Trophoblast cell (in vitro differentiated cells and primary cell): ENCODE data around the gene RHBDL1.

Source experiments
- DNase-seq, 2 donors: peaks; one replicate each; pipeline ENCODE4 v3.0.0-alpha.2; 2016
- H2AFZ ChIP-seq: 2 replicates; pipeline ENCODE4 v1.6.1; 2013; ENCODE audit warnings: low read length, moderate library complexity, mild to moderate bottlenecking; ENCODE audit not compliant: insufficient read depth, poor library complexity
- H2AK5ac ChIP-seq: 2 replicates; pipeline ENCODE4 v1.6.1; 2013; ENCODE audit warnings: mild to moderate bottlenecking, low read length
- H2BK120ac ChIP-seq: 2 replicates; pipeline ENCODE4 v1.6.1; 2013; ENCODE audit warnings: low read length, mild to moderate bottlenecking, moderate library complexity; ENCODE audit not compliant: insufficient read depth, poor library complexity
- H2BK12ac ChIP-seq: 2 replicates; pipeline ENCODE4 v1.6.1; 2013; ENCODE audit warnings: mild to moderate bottlenecking, low read length, moderate library complexity
- H2BK5ac ChIP-seq: 2 replicates; pipeline ENCODE4 v1.6.1; 2013; ENCODE audit warnings: low read length, low read depth, moderate library complexity, mild to moderate bottlenecking; ENCODE audit not compliant: poor library complexity
- H3K14ac ChIP-seq: 2 replicates; pipeline ENCODE4 v1.6.1; 2013; ENCODE audit warnings: mild to moderate bottlenecking, low read length
- H3K18ac ChIP-seq: 2 replicates; pipeline ENCODE4 v1.6.1; 2013; ENCODE audit warnings: mild to moderate bottlenecking, low read length
- H3K23ac ChIP-seq: 2 replicates; pipeline ENCODE4 v1.6.1; 2013; ENCODE audit warnings: low read length
- H3K27ac ChIP-seq: 2 replicates; pipeline ENCODE4 v1.5.1; 2013; ENCODE audit warnings: low read depth, mild to moderate bottlenecking, inconsistent platforms, low read length, moderate library complexity
- H3K27me3 ChIP-seq: 2 replicates; pipeline ENCODE4 v1.6.1; 2013; ENCODE audit warnings: inconsistent platforms, mild to moderate bottlenecking, low read length, moderate library complexity; ENCODE audit not compliant: insufficient read depth
- H3K36me3 ChIP-seq, 2 experiments: 1 replicate in 1 of 2; 2 replicates in 1 of 2; pipeline ENCODE4 v1.6.1; 2013; ENCODE audit warnings: low read length in 2 of 2, mild to moderate bottlenecking in 2 of 2, moderate library complexity in 1 of 2; ENCODE audit not compliant: insufficient read depth in 2 of 2, control insufficient read depth in 1 of 2
- H3K4ac ChIP-seq: 2 replicates; pipeline ENCODE4 v1.6.1; 2013; ENCODE audit warnings: low read depth, mild to moderate bottlenecking, low read length, moderate library complexity
- H3K4me1 ChIP-seq, 2 experiments: 1 replicate in 1 of 2; 2 replicates in 1 of 2; pipeline ENCODE4 v1.6.1; 2013; ENCODE audit warnings: low read length in 2 of 2, mild to moderate bottlenecking in 2 of 2, moderate library complexity in 1 of 2; ENCODE audit not compliant: insufficient read depth in 2 of 2, control insufficient read depth in 1 of 2
- H3K4me2 ChIP-seq: 2 replicates; pipeline ENCODE4 v1.6.1; 2013; ENCODE audit warnings: inconsistent platforms, mild to moderate bottlenecking, low read length, moderate library complexity
- H3K4me3 ChIP-seq: 2 replicates; pipeline ENCODE4 v1.5.1; 2013; ENCODE audit warnings: mild to moderate bottlenecking, low read depth, low read length, inconsistent platforms
- H3K79me1 ChIP-seq: one replicate; pipeline ENCODE4 v1.6.1; 2013; ENCODE audit warnings: low read length
- H3K79me2 ChIP-seq: 2 replicates; pipeline ENCODE4 v1.6.1; 2013; ENCODE audit warnings: low read length, mild to moderate bottlenecking; ENCODE audit not compliant: control insufficient read depth, insufficient read depth, poor library complexity
- H3K9ac ChIP-seq: 2 replicates; pipeline ENCODE4 v1.6.1; 2013; ENCODE audit warnings: mild to moderate bottlenecking, low read length
- H3K9me3 ChIP-seq: 2 replicates; pipeline ENCODE4 v1.6.1; 2013; ENCODE audit warnings: low read depth, mild to moderate bottlenecking, control low read depth, inconsistent platforms, low read length; ENCODE audit not compliant: insufficient read depth
- H4K12ac ChIP-seq: 2 replicates; pipeline ENCODE4 v1.6.1; 2013; ENCODE audit warnings: low read depth, mild to moderate bottlenecking, low read length, moderate library complexity
- H4K8ac ChIP-seq: 2 replicates; pipeline ENCODE4 v1.6.1; 2013; ENCODE audit warnings: low read depth, mild to moderate bottlenecking, low read length, moderate library complexity
- H4K91ac ChIP-seq: one replicate; pipeline ENCODE4 v1.6.1; 2013; ENCODE audit warnings: low read depth, mild to moderate bottlenecking, low read length, moderate library complexity
- WGBS: extraction: QIAGEN DNeasy Blood & Tissue Kit; methylation state at CpG from one replicate; pipeline ENCODE4 v1.1.7; 2013; ENCODE audit warnings: missing lambda C conversion rate; ENCODE audit not compliant: insufficient read length, insufficient coverage; ENCODE audit errors: extremely low coverage; 5-methylcytosine and 5-hydroxymethylcytosine counted together

Gene RHBDL1

DNA sequence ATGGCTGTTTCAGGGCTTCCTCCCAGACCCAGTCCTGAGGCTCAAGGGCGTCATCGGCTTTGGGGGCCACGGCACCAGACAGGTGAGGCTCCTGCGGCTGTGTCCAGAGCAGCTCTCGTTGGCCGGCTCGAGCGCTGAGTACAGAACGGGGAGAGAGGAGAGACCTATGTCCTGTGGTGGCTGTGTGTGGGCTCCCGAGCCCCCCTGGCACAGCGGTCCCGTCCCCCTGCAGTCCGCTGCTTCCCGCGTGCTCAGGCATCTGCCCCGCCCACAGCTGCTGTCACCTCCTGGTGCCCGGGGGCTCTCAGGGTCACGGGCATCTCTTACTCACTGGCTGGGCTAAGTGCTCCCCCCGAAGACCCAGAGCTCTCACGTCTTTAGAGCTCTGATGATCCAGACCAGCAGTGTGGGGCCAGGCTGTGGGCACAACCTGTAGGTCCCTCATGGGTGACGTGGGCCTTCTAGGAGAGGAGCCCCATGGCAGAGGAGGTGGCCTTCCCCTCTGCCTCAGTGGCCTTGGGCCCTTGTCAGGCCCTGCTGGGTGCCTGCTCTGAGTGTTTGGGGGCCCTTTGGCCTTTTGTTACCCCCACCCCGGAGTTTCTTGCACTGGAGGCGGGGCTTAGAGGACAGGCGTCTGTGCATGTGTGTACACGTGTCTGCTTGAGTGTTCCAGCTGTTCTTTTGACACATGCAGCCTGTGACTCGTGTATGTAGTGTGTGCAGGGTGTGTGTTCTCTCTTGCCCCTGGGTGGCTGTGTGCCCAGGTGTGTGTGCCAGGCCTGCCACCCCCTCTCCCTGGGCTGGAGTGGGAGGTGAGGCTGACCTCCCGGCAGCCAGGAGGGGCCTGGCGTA, 22.8 kb upstream of the RHBDL1 start:
- no peak overlapping the region for H3K4me2 ChIP-seq
- H3K18ac ChIP-seq: no peak overlapping the region

GRCh38 chr16:654034-654433, 21.4 kb upstream of the RHBDL1 start:
- H3K9ac ChIP-seq: no peak overlapping the region
- H3K79me2 ChIP-seq: peaks cover 4% of the 10 kb centered on the region
- no peak overlapping the region for H4K12ac ChIP-seq
- H3K79me1 ChIP-seq: peaks cover 4% of the 10 kb centered on the region
- no peaks in the 10 kb centered on the region for H3K27me3 ChIP-seq
- no peak overlapping the region for H3K4me2 ChIP-seq
- H2AFZ ChIP-seq: no peak overlapping the region
- H3K18ac ChIP-seq: no peak overlapping the region
- H3K14ac ChIP-seq: no peak overlapping the region
- H4K8ac ChIP-seq: no peak overlapping the region
- H3K4ac ChIP-seq: no peak overlapping the region
- H2AK5ac ChIP-seq: no peak overlapping the region
- H3K27ac ChIP-seq: no peak overlapping the region
- H4K91ac ChIP-seq: no peak overlapping the region
- no peak overlapping the region for H2BK5ac ChIP-seq
- no peak overlapping the region for H2BK12ac ChIP-seq
- no CpG with 5 or more reads among the region's 12 CpGs for WGBS
- H3K4me3 ChIP-seq: no peak overlapping the region
- no peaks in the 10 kb centered on the region for H3K9me3 ChIP-seq
- H3K23ac ChIP-seq: no peak overlapping the region
- H3K36me3 ChIP-seq: peaks cover 44 to 46% of the 10 kb centered on the region in 2 experiments
- no peaks in the 10 kb centered on the region for H3K4me1 ChIP-seq
- H2BK120ac ChIP-seq: no peak overlapping the region
- DNase-seq: no peak

More for the DNA sequence above, 22.8 kb upstream of the RHBDL1 start:
- Histone ChIP-seq H3K4ac (no peak overlapping the region), H4K12ac (no peak overlapping the region), H2BK5ac (no peak overlapping the region), H3K79me1 (peaks cover 11% of the 10 kb centered on the region), H3K4me1 (peaks cover 8 to 9% of the 10 kb centered on the region in 2 experiments), H3K4me3 (no peak overlapping the region), H2BK12ac (no peak overlapping the region), H3K27me3 (no peaks in the 10 kb centered on the region), H3K79me2 (peaks cover 6% of the 10 kb centered on the region), H3K27ac (no peak overlapping the region), H3K9ac (no peak overlapping the region), H4K8ac (no peak overlapping the region), H3K36me3 (peaks cover 32 to 35% of the 10 kb centered on the region in 2 experiments), H2BK120ac (no peak overlapping the region), H4K91ac (no peak overlapping the region), H2AK5ac (no peak overlapping the region), H3K14ac (no peak overlapping the region), H3K9me3 (no peaks in the 10 kb centered on the region), H2AFZ (no peak overlapping the region), H3K23ac (no peak overlapping the region)
- DNase-seq: no peak
- no CpG with 5 or more reads among the region's 28 CpGs for WGBS

GRCh38 chr16:657487-657886, 18.0 kb upstream of the RHBDL1 start:
- no peak overlapping the region for H2BK5ac ChIP-seq
- H3K79me1 ChIP-seq: no peaks in the 10 kb centered on the region
- no peak overlapping the region for H2AFZ ChIP-seq
- H3K27ac ChIP-seq: no peak overlapping the region
- H3K36me3 ChIP-seq: peaks cover 42 to 52% of the 10 kb centered on the region in 2 experiments
- H2AK5ac ChIP-seq: no peak overlapping the region
- no peak overlapping the region for H3K9ac ChIP-seq
- no peak overlapping the region for H3K14ac ChIP-seq
- H3K18ac ChIP-seq: no peak overlapping the region
- H3K79me2 ChIP-seq: no peaks in the 10 kb centered on the region
- H3K4me1 ChIP-seq: peaks cover 6 to 8% of the 10 kb centered on the region in 2 experiments
- H3K27me3 ChIP-seq: no peaks in the 10 kb centered on the region
- no peak overlapping the region for H3K23ac ChIP-seq
- H4K8ac ChIP-seq: no peak overlapping the region
- WGBS: no CpG with 5 or more reads among the region's 22 CpGs
- H3K4me3 ChIP-seq: no peak overlapping the region
- H3K4ac ChIP-seq: no peak overlapping the region
- no peak overlapping the region for H4K91ac ChIP-seq
- DNase-seq: no peak
- no peak overlapping the region for H3K4me2 ChIP-seq
- no peak overlapping the region for H2BK12ac ChIP-seq
- no peaks in the 10 kb centered on the region for H3K9me3 ChIP-seq
- no peak overlapping the region for H2BK120ac ChIP-seq
- no peak overlapping the region for H4K12ac ChIP-seq

- DNase-seq: no peak
- no peak overlapping the region for H3K4me3 ChIP-seq
- no CpG with 5 or more reads among the region's 35 CpGs for WGBS
- H3K4me2 ChIP-seq: no peak overlapping the region
- H3K36me3 ChIP-seq: peaks cover 32 to 51% of the 10 kb centered on the region in 2 experiments
- no peaks in the 10 kb centered on the region for H3K79me1 ChIP-seq
- no peak overlapping the region for H4K8ac ChIP-seq
- H2BK120ac ChIP-seq: no peak overlapping the region
- H2BK5ac ChIP-seq: no peak overlapping the region
- peaks cover 6 to 8% of the 10 kb centered on the region in 2 experiments for H3K4me1 ChIP-seq
- H3K23ac ChIP-seq: no peak overlapping the region
- H2AFZ ChIP-seq: no peak overlapping the region
- H3K27me3 ChIP-seq: no peaks in the 10 kb centered on the region
- no peak overlapping the region for H3K27ac ChIP-seq
- H3K4ac ChIP-seq: no peak overlapping the region
- H3K9me3 ChIP-seq: no peaks in the 10 kb centered on the region
- H2BK12ac ChIP-seq: no peak overlapping the region
- no peak overlapping the region for H3K14ac ChIP-seq
- H4K91ac ChIP-seq: no peak overlapping the region
- H3K79me2 ChIP-seq: no peaks in the 10 kb centered on the region
- H3K9ac ChIP-seq: no peak overlapping the region
- no peak overlapping the region for H4K12ac ChIP-seq
- no peak overlapping the region for H3K18ac ChIP-seq
- no peak overlapping the region for H2AK5ac ChIP-seq
Measured at GRCh38 chr16:658679-659571, 16.5 kb upstream of the RHBDL1 start.
